ENCODE results near the gene ARID2.

- TF ChIP-seq CTCF (conservative IDR thresholded peaks at IDR 0.05; ENCODE audit: low read depth in 2 of 2) (no peak), POLR2AphosphoS5 (IDR thresholded peaks at IDR 0.05; ENCODE audit: low read depth) (no peak), EZH2 (IDR thresholded peaks at IDR 0.05; ENCODE audit: low read depth, unreplicated experiment) (no peak), CREB1 (CRISPR knock-in tag; IDR thresholded peaks at IDR 0.05; ENCODE audit: low read depth) (no peak), JUNB (IDR thresholded peaks at IDR 0.05; ENCODE audit: unreplicated experiment) (no peak), REST (IDR thresholded peaks at IDR 0.05; ENCODE audit: unreplicated experiment) (no peak), ZNF331 (CRISPR knock-in tag; IDR thresholded peaks at IDR 0.05; ENCODE audit: low read depth) (no peak), ZNF114 (CRISPR knock-in tag; IDR thresholded peaks at IDR 0.05) (no peak)
Measured at GRCh38 chr12:45866299-45866698, 136.8 kb downstream of the ARID2 start.
